ENCODE data around the gene MEIS2. TPM values are rescaled to one million over a fixed set of nuclear protein-coding genes. Genes with fewer than 3 reads are reported as not detected.

MEIS2 gene
- total and polyA plus RNA-seq, 7 donors: 1.4 to 154 (median 76.0) TPM

GRCh38 chr15:36925049-36925448, 175.3 kb downstream of the MEIS2 start:
- H3K27ac ChIP-seq: peak overlapping the region in 2 of 4 donors; percentile 43 to 58
- H3K4me3 ChIP-seq: no peak overlapping the region
- H3K9me3 ChIP-seq: no peaks in the 10 kb centered on the region
- no peaks in the 10 kb centered on the region for H3K27me3 ChIP-seq
- H3K36me3 ChIP-seq: peaks cover 0 to 8% (median 0%) of the 10 kb centered on the region in 4 donors
- 47 to 77% methylated on average over 5 of the region's 5 CpGs for WGBS, 2 donors
- intact Hi-C loops (cut with DNase I): no loop called here
- TF ChIP-seq POLR2AphosphoS5 (IDR thresholded peaks at IDR 0.05): no peak
- TF ChIP-seq CTCF (IDR thresholded peaks at IDR 0.05): no peak
- TF ChIP-seq POLR2A (IDR thresholded peaks at IDR 0.05): no peak
- no peak for TF ChIP-seq EP300 (IDR thresholded peaks at IDR 0.05)
- H3K4me1 ChIP-seq: peaks cover 0 to 55% (median 48%) of the 10 kb centered on the region in 4 donors
- no peak for DNase-seq

GRCh38 chr15:36924034-36924433, 176.3 kb downstream of the MEIS2 start:
- intact Hi-C loops (cut with DNase I): no loop called here
- Histone ChIP-seq H3K4me1 (peaks cover 0 to 55% (median 48%) of the 10 kb centered on the region in 4 donors), H3K9me3 (no peaks in the 10 kb centered on the region), H3K4me3 (no peak overlapping the region), H3K36me3 (peaks cover 0 to 1% (median 0%) of the 10 kb centered on the region in 4 donors), H3K27me3 (no peaks in the 10 kb centered on the region), H3K27ac (peak overlapping the region in 1 of 4 donors; percentile 43)
- WGBS, 2 donors: 74 to 86% methylated on average over 4 of the region's 4 CpGs
- no peak for TF ChIP-seq POLR2A (IDR thresholded peaks at IDR 0.05)
- TF ChIP-seq POLR2AphosphoS5 (IDR thresholded peaks at IDR 0.05): no peak
- TF ChIP-seq EP300 (IDR thresholded peaks at IDR 0.05): no peak
- no peak for TF ChIP-seq CTCF (IDR thresholded peaks at IDR 0.05)
- DNase-seq: no peak

GRCh38 chr15:36921484-36922091, 178.8 kb downstream of the MEIS2 start:
- intact Hi-C loops (cut with DNase I): no loop called here
- 68 to 71% methylated on average over 9 of the region's 9 CpGs for WGBS, 2 donors

GRCh38 chr15:36917411-36918267, 182.7 kb downstream of the MEIS2 start:
- Histone ChIP-seq H3K9me3 (no peaks in the 10 kb centered on the region), H3K4me1 (peaks cover 0 to 40% (median 22%) of the 10 kb centered on the region in 4 donors), H3K36me3 (no peaks in the 10 kb centered on the region), H3K27me3 (no peaks in the 10 kb centered on the region), H3K27ac (no peak overlapping the region), H3K4me3 (no peak overlapping the region)
- intact Hi-C loops (cut with DNase I): no loop called here
- DNase-seq: no peak
- TF ChIP-seq CTCF (IDR thresholded peaks at IDR 0.05): no peak
- TF ChIP-seq POLR2AphosphoS5 (IDR thresholded peaks at IDR 0.05): no peak
- no peak for TF ChIP-seq EP300 (IDR thresholded peaks at IDR 0.05)
- TF ChIP-seq POLR2A (IDR thresholded peaks at IDR 0.05): no peak
- 76 to 80% methylated on average over 4 of the region's 4 CpGs for WGBS, 2 donors

More at GRCh38 chr15:36921484-36922091, 178.8 kb downstream of the MEIS2 start:
- peaks cover 0 to 44% (median 38%) of the 10 kb centered on the region in 4 donors for H3K4me1 ChIP-seq
- no peaks in the 10 kb centered on the region for H3K36me3 ChIP-seq
- H3K4me3 ChIP-seq: no peak overlapping the region
- TF ChIP-seq POLR2AphosphoS5 (IDR thresholded peaks at IDR 0.05) (peak in 1 of 4 donors; percentile 11), CTCF (IDR thresholded peaks at IDR 0.05) (no peak)
- DNase-seq: no peak
- H3K27ac ChIP-seq: peak overlapping the region in 3 of 4 donors; percentile 44 to 62 (median 58)
- no peaks in the 10 kb centered on the region for H3K27me3 ChIP-seq
- H3K9me3 ChIP-seq: no peaks in the 10 kb centered on the region
